SU-DHL-6 (cell line): ENCODE results near the gene PGBD2.

Experiments
- H2AFZ ChIP-seq: fragments of 200-600 bp; sonication (generic); 2 replicates; pipeline ENCODE4 v1.6.1; 2014; ENCODE audit warnings: low read depth, mild to moderate bottlenecking, moderate library complexity, mixed read lengths, antibody characterized with exemption, low read length; ENCODE audit not compliant: severe bottlenecking
- H3F3A ChIP-seq: fragments of 200-600 bp; shearing (Covaris generic); 2 replicates; pipeline ENCODE4 v1.6.0; 2016; ENCODE audit warnings: antibody characterized with exemption, mild to moderate bottlenecking; ENCODE audit not compliant: insufficient read depth
- H3K27ac ChIP-seq: fragments of 200-600 bp; sonication (generic); 2 replicates; pipeline ENCODE4 v1.5.1; 2016; ENCODE audit warnings: low read depth, mild to moderate bottlenecking, low read length, moderate library complexity, mixed read lengths
- H3K27me3 ChIP-seq: fragments of 200-600 bp; sonication (generic), shearing (Covaris generic); 2 replicates; pipeline ENCODE4 v1.6.0; 2014; ENCODE audit warnings: mild to moderate bottlenecking, low read length
- H3K36me3 ChIP-seq: fragments of 200-600 bp; sonication (generic); 2 replicates; pipeline ENCODE4 v1.6.1; 2014; ENCODE audit warnings: mild to moderate bottlenecking, low read length, mixed read lengths
- H3K4me2 ChIP-seq: fragments of 300-600, 200-600 bp; shearing (Covaris generic), sonication (generic); 2 replicates; pipeline ENCODE4 v1.6.0; 2014; ENCODE audit warnings: low read length, low read depth, mild to moderate bottlenecking; ENCODE audit not compliant: poor library complexity, severe bottlenecking
- H3K4me3 ChIP-seq: fragments of 200-600 bp; sonication (generic); 2 replicates; pipeline ENCODE4 v1.5.1; 2014; ENCODE audit warnings: antibody characterized with exemption, low read length, mild to moderate bottlenecking, mixed read lengths; ENCODE audit not compliant: insufficient read depth, poor library complexity, severe bottlenecking
- H3K79me2 ChIP-seq: fragments of 200-600 bp; sonication (generic); 2 replicates; pipeline ENCODE4 v1.6.1; 2014; ENCODE audit warnings: mild to moderate bottlenecking, low read length, moderate library complexity; ENCODE audit not compliant: insufficient read depth
- H3K9ac ChIP-seq: fragments of 200-600 bp; sonication (generic); 2 replicates; pipeline ENCODE4 v1.7.0; 2014; ENCODE audit warnings: mild to moderate bottlenecking, low read length
- H3K9me2 ChIP-seq: fragments of 200-600 bp; sonication (generic); replicated peaks from 2 replicates; pipeline ENCODE4 v1.6.1; 2014; ENCODE audit warnings: low read length; ENCODE audit not compliant: insufficient read depth
- H3K9me3 ChIP-seq: fragments of 200-600 bp; sonication (generic); 2 replicates; pipeline ENCODE4 v1.6.1; 2014; ENCODE audit warnings: low read length, mixed read lengths; ENCODE audit not compliant: insufficient read depth
- H4K20me1 ChIP-seq: fragments of 200-600 bp; sonication (generic); 2 replicates; pipeline ENCODE4 v1.6.1; 2014; ENCODE audit warnings: low read depth, mild to moderate bottlenecking, antibody characterized with exemption, low read length, moderate library complexity, mixed read lengths
- EZH2phosphoT487 ChIP-seq: fragments of 200-600 bp; sonication (generic), shearing (Covaris generic); conservative IDR thresholded peaks from 2 replicates; pipeline ENCODE4 v1.6.1; 2018; ENCODE audit warnings: mild to moderate bottlenecking, antibody characterized with exemption, low read length, moderate library complexity, mixed read lengths
- TF ChIP-seq, protein P1 (sequence below): fragments of 200-600 bp; sonication (generic); IDR thresholded peaks from one replicate; pipeline ENCODE4 v1.5.1; 2017; ENCODE audit warnings: antibody characterized with exemption, mild to moderate bottlenecking, low read length, moderate library complexity; ENCODE audit not compliant: insufficient read depth, poor library complexity, severe bottlenecking

Gene PGBD2

GRCh38 chr1:248904437-248905216, 1.4 kb upstream of the PGBD2 start:
- no peak overlapping the region for H3K4me3 ChIP-seq
- no peak overlapping the region for H3K9ac ChIP-seq

DNA sequence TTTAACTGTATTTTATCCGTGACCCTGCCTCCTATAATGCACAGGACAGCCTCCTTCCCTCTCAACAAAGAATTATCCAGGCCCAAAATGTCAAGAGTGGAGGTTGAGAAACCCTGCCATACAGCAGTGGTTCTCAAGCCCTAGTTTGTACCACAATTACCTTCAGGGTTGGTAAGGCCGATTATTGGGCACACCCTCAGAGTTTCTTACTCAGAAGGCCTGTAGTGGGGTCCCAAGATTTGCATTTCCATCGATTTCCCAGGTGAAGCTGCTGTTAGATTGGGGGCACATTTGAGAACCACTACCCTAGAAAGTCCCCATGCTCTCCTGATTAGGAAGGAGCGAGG, 400 bp upstream of the PGBD2 start:
- Histone ChIP-seq H3K4me2 (peak overlapping the region; percentile 79), H2AFZ (peak overlapping the region; percentile 97), H3K36me3 (no peaks in the 10 kb centered on the region), H3K9ac (peak overlapping the region; percentile 61), H3K9me2 (no peaks in the 10 kb centered on the region), H3F3A (peaks cover 14% of the 10 kb centered on the region; the same call in 1 of the 2 replicates), H4K20me1 (no peaks in the 10 kb centered on the region), H3K27ac (peak overlapping the region; percentile 14; the same call in 1 of the 2 replicates), H3K4me3 (peak overlapping the region; percentile 58), H3K79me2 (peaks cover 9% of the 10 kb centered on the region), H3K9me3 (no peaks in the 10 kb centered on the region), H3K27me3 (no peaks in the 10 kb centered on the region)
- TF ChIP-seq, protein P1, sequence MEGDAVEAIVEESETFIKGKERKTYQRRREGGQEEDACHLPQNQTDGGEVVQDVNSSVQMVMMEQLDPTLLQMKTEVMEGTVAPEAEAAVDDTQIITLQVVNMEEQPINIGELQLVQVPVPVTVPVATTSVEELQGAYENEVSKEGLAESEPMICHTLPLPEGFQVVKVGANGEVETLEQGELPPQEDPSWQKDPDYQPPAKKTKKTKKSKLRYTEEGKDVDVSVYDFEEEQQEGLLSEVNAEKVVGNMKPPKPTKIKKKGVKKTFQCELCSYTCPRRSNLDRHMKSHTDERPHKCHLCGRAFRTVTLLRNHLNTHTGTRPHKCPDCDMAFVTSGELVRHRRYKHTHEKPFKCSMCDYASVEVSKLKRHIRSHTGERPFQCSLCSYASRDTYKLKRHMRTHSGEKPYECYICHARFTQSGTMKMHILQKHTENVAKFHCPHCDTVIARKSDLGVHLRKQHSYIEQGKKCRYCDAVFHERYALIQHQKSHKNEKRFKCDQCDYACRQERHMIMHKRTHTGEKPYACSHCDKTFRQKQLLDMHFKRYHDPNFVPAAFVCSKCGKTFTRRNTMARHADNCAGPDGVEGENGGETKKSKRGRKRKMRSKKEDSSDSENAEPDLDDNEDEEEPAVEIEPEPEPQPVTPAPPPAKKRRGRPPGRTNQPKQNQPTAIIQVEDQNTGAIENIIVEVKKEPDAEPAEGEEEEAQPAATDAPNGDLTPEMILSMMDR: no peak
- no peak for TF ChIP-seq EZH2phosphoT487

More at GRCh38 chr1:248904437-248905216, 1.4 kb upstream of the PGBD2 start:
- H4K20me1 ChIP-seq: no peaks in the 10 kb centered on the region
- no peaks in the 10 kb centered on the region for H3K9me2 ChIP-seq
- H3K4me2 ChIP-seq: no peak overlapping the region
- no peaks in the 10 kb centered on the region for H3K9me3 ChIP-seq
- H2AFZ ChIP-seq: peak overlapping the region; percentile 25
- no peaks in the 10 kb centered on the region for H3K36me3 ChIP-seq
- H3K27ac ChIP-seq: no peak overlapping the region
- no peak for TF ChIP-seq EZH2phosphoT487
- TF ChIP-seq, protein P1: no peak
- H3F3A ChIP-seq: peaks cover 14% of the 10 kb centered on the region; the same call in 1 of the 2 replicates
- H3K79me2 ChIP-seq: peaks cover 9% of the 10 kb centered on the region; the same call in 1 of the 2 replicates
- H3K27me3 ChIP-seq: no peaks in the 10 kb centered on the region

GRCh38 chr1:248906753-248907661, 972 bp downstream of the PGBD2 start:
- Histone ChIP-seq H3K9me2 (no peaks in the 10 kb centered on the region), H3K9ac (peak overlapping the region; percentile 72), H3K4me2 (peak overlapping the region; percentile 79), H4K20me1 (no peaks in the 10 kb centered on the region), H3K79me2 (peaks cover 13% of the 10 kb centered on the region), H3K27ac (0 out of 2 replicates have a peak overlapping the region, but pooled peaks have one; percentile 10), H3F3A (peaks cover 14% of the 10 kb centered on the region; the same call in 1 of the 2 replicates), H2AFZ (peak overlapping the region; percentile 50), H3K4me3 (peak overlapping the region; percentile 68), H3K9me3 (no peaks in the 10 kb centered on the region), H3K27me3 (no peaks in the 10 kb centered on the region), H3K36me3 (no peaks in the 10 kb centered on the region)
- TF ChIP-seq EZH2phosphoT487: no peak
- TF ChIP-seq, protein P1: no peak
